Lung (tissue), 12 donors: ENCODE measurements around the gene AHNAK. TPM values are rescaled to one million over a fixed set of nuclear protein-coding genes. Genes with fewer than 3 reads are reported as not detected.

Source experiments
- ATAC-seq: fragments of 200-7000 bp; cut with Tn5 transposase; one replicate; pipeline ENCODE4 v1.9.1; 2020; ENCODE audit warnings: moderate number of reproducible peaks; ENCODE audit not compliant: insufficient read depth, low FRiP score
- DNase-seq, 3 donors: peaks; one replicate each; pipeline ENCODE4 v3.0.0-alpha.2; 2013 to 2017
- H3K27ac ChIP-seq, 2 donors: one replicate each; pipeline ENCODE4 v1.5.1; 2013; ENCODE audit warnings: mild to moderate bottlenecking in 2 of 2, moderate library complexity in 2 of 2, control low read depth in 1 of 2, inconsistent platforms in 1 of 2, low read depth in 1 of 2, low read length in 1 of 2
- H3K27me3 ChIP-seq, 3 donors: one replicate each; pipeline ENCODE4 v1.5.1; 2013; ENCODE audit warnings: low read length in 2 of 3; ENCODE audit not compliant: control insufficient read depth in 3 of 3, insufficient read depth in 3 of 3
- H3K36me3 ChIP-seq, 4 donors: one replicate each; pipeline ENCODE4 v1.5.1; 2013; ENCODE audit warnings: low read length in 4 of 4, mild to moderate bottlenecking in 1 of 4, moderate library complexity in 1 of 4; ENCODE audit not compliant: control insufficient read depth in 4 of 4, insufficient read depth in 4 of 4
- H3K4me1 ChIP-seq, 5 donors: one replicate each; pipeline ENCODE4 v1.5.1; 2013; ENCODE audit warnings: low read length in 5 of 5, mild to moderate bottlenecking in 2 of 5, moderate library complexity in 1 of 5; ENCODE audit not compliant: control insufficient read depth in 5 of 5, insufficient read depth in 5 of 5
- H3K4me3 ChIP-seq: one replicate; pipeline ENCODE4 v1.5.1; 2013; ENCODE audit warnings: mild to moderate bottlenecking, control low read depth, moderate library complexity
- H3K9ac ChIP-seq, 2 donors: one replicate each; pipeline ENCODE4 v1.5.1; 2013; ENCODE audit warnings: low read length in 2 of 2, control low read depth in 1 of 2; ENCODE audit not compliant: insufficient read depth in 1 of 2
- H3K9me3 ChIP-seq, 4 donors: one replicate each; pipeline ENCODE4 v1.5.1; 2013; ENCODE audit warnings: low read length in 3 of 4, mild to moderate bottlenecking in 1 of 4, moderate library complexity in 1 of 4; ENCODE audit not compliant: control insufficient read depth in 4 of 4, insufficient read depth in 3 of 4
- WGBS, 2 donors: extraction: QIAGEN DNeasy Blood & Tissue Kit; methylation state at CpG; one replicate each; pipeline ENCODE4 v1.1.7; 2013; 5-methylcytosine and 5-hydroxymethylcytosine counted together
- polyA plus RNA-seq, 2 donors: library from polyadenylated mRNA; stranded (reverse); fragments of 200-250 nt; gene quantifications; one replicate each; pipeline ENCODE4 v1.2.1, GENCODE V29; 2013
- total RNA-seq, 2 donors: library from RNA; depleted of rRNA in 1 of 2; stranded (reverse); fragments of >200 nt in 1 of 2; gene quantifications; one replicate each; pipeline ENCODE4 v1.2.1, GENCODE V29; 2014 to 2021
- TF ChIP-seq, protein P1 (sequence below): IDR thresholded peaks from 2 replicates; pipeline ENCODE4 v1.5.1; 2012; ENCODE audit warnings: mild to moderate bottlenecking; ENCODE audit errors: control extremely low read depth, extremely low read depth
- donor health status: control.
- donor health status: control.
- donor health status: Bipolar disorder and iron deficiency.
- donor health status: healthy.
- donor health status: DM: yes; HTN: yes; CAD: no.

AHNAK gene
- total and polyA plus RNA-seq, 4 donors = 66.5 to 707 (median 238) TPM

DNA sequence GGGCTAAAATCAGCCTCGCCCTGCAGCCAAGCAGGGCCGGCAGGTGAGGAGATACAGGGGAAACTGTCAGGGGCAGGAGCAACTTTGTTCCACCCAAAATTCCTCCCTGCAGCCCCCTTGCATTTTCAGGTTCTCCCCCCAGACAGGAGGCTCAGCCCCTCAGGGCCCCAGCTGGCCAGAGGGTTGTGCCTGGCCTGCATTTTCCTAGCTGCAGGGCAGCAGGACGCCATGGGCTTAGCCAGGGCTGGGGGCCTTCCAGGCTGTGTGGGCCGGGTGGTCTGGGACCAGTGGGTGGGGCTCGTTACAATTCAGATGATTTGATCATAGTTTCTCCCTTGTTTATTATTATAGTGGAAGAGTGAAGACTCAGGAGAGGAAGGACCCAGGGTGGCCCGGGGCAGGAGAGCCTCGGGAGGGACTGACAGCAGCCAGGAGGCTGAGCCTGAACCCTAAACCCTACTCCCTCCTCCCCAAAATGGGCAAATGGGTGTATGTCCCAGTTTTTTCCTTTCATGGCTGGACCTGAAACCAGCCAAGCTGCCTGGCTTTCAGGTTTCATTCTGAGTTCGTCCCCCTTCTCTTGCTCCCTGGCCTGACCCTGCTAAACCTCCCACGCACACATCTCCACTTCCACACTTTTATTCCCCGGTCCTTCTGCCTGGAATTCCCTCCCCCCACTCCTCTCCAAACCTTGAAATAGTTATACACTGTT is 40.0 kb downstream of the AHNAK start:
- Histone ChIP-seq H3K9ac (no peak overlapping the region), H3K36me3 (no peaks in the 10 kb centered on the region), H3K27ac (no peak overlapping the region), H3K4me3 (no peak overlapping the region), H3K9me3 (no peaks in the 10 kb centered on the region), H3K4me1 (peaks cover 3 to 20% (median 17%) of the 10 kb centered on the region in 5 donors), H3K27me3 (no peaks in the 10 kb centered on the region)
- DNase-seq = no peak
- ATAC-seq = no peak
- 77 to 89% methylated on average over 10 of the region's 10 CpGs for WGBS, 2 donors
- TF ChIP-seq, protein P1, sequence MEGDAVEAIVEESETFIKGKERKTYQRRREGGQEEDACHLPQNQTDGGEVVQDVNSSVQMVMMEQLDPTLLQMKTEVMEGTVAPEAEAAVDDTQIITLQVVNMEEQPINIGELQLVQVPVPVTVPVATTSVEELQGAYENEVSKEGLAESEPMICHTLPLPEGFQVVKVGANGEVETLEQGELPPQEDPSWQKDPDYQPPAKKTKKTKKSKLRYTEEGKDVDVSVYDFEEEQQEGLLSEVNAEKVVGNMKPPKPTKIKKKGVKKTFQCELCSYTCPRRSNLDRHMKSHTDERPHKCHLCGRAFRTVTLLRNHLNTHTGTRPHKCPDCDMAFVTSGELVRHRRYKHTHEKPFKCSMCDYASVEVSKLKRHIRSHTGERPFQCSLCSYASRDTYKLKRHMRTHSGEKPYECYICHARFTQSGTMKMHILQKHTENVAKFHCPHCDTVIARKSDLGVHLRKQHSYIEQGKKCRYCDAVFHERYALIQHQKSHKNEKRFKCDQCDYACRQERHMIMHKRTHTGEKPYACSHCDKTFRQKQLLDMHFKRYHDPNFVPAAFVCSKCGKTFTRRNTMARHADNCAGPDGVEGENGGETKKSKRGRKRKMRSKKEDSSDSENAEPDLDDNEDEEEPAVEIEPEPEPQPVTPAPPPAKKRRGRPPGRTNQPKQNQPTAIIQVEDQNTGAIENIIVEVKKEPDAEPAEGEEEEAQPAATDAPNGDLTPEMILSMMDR = no peak

DNA sequence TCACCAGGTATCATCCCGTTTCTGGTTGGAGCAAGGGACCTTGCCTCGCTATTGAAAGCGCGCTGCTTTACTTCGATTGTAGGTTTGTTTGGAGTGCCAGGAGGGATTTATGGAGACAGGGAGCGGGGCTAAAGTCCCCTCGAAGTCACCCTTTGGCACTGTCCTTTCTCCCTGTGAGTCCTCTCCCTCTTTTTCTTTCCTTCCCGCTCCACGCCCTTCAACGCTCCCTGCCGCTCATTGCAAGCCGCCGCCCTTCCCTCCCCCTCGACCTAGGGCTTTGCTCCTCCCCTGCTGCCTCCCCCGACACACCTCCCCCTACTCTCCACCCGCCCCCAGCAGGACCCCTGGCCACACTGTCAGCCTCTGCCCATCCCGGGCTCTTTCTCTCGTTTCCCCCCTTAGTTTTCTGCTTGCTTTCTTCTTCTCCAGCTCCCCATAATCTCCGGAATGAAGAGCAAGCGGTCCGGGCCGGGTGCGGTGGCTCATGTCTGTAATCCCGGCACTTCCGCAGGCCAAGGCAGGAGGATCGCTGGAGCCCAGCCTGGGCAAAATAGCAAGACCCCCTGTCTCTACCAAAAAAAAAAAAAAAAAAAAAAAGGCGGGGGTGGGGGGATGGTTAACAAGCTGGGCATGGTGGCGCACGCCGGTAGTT is 41.0 kb downstream of the AHNAK start:
- 37 to 53% methylated on average over 29 to 30 of the region's 30 CpGs for WGBS, 2 donors

DNA sequence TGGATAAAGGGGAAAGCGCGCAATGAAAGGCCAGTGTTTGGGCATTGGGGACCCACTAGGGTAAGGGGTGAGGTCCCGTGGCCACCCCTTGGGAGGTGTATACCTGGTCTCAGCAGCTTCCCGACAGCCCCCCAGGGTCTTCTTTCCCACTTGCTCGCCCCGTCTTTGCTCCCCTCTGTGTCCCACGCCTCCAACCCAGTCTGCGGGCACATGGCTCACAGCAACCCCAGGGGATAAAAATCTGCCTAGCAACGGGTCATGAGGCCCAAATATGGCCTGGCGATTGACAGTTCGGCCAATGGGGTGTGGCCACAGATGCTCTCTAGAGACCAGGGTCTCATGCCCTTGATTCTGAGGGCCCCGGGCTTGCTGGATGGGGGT is 41.6 kb downstream of the AHNAK start:
- H3K4me1 ChIP-seq = peaks cover 4 to 26% (median 17%) of the 10 kb centered on the region in 5 donors
- DNase-seq = no peak

More for the DNA sequence above, 41.0 kb downstream of the AHNAK start:
- H3K9me3 ChIP-seq = no peaks in the 10 kb centered on the region
- ATAC-seq (no peak), DNase-seq (peak in 2 of 3 donors; percentile 44 to 49)
- H3K4me1 ChIP-seq = peaks cover 4 to 24% (median 17%) of the 10 kb centered on the region in 5 donors
- no peak overlapping the region for H3K4me3 ChIP-seq
- TF ChIP-seq, protein P1 = no peak
- no peaks in the 10 kb centered on the region for H3K36me3 ChIP-seq
- no peaks in the 10 kb centered on the region for H3K27me3 ChIP-seq
- H3K9ac ChIP-seq = no peak overlapping the region
- H3K27ac ChIP-seq = no peak overlapping the region

More for the DNA sequence above, 41.6 kb downstream of the AHNAK start:
- 62 to 85% methylated on average over 12 of the region's 12 CpGs for WGBS, 2 donors
- Histone ChIP-seq H3K27ac (no peak overlapping the region), H3K36me3 (no peaks in the 10 kb centered on the region), H3K9ac (no peak overlapping the region), H3K4me3 (no peak overlapping the region), H3K9me3 (no peaks in the 10 kb centered on the region), H3K27me3 (no peaks in the 10 kb centered on the region)
- no peak for ATAC-seq
- TF ChIP-seq, protein P1 = no peak
